ENCODE data around the gene FHOD3. TPM values are rescaled to one million over a fixed set of nuclear protein-coding genes. Genes with fewer than 3 reads are reported as not detected.

Gene FHOD3
- total RNA-seq, 1 experiment from 2014 or later: 5.0 TPM

DNA sequence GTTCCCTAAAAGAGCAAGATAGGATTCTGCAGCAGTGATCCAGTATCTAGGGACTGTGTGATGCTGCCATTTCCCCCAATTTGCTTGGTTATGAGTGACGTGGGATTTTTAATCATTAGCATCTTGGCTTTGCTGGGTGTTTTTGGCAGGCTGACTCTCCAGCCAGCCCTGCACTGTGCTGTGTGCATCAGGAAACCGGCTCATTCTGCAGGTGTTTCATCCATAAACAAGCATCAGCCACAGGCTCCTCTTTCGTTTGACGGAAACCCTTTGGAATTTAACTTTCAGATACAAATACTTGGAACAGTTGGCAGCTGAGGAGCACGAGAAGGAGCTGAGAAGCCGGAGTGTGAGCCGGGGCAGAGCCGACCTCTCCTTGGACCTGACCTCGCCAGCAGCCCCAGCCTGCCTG lies 395.4 kb downstream of the FHOD3 start:
- ChIA-PET POLR2A (no interaction called here), CTCF (interaction anchor here (0.5 to 1.1 kb wide), 3 partner anchors 137 to 481 kb away, joined by 3 to 4 read pairs (median 3); no protein-coding TSS in a partner anchor)
- no peaks in the 10 kb centered on the region for H3K27me3 Mint-ChIP-seq (ENCODE audit: insufficient read depth, unreplicated experiment)
- DNase-seq (ENCODE audit: unreplicated experiment): no peak
- peaks cover 3% of the 10 kb centered on the region for H3K4me1 Mint-ChIP-seq (ENCODE audit: insufficient read depth, unreplicated experiment)
- TF ChIP-seq, protein P1, sequence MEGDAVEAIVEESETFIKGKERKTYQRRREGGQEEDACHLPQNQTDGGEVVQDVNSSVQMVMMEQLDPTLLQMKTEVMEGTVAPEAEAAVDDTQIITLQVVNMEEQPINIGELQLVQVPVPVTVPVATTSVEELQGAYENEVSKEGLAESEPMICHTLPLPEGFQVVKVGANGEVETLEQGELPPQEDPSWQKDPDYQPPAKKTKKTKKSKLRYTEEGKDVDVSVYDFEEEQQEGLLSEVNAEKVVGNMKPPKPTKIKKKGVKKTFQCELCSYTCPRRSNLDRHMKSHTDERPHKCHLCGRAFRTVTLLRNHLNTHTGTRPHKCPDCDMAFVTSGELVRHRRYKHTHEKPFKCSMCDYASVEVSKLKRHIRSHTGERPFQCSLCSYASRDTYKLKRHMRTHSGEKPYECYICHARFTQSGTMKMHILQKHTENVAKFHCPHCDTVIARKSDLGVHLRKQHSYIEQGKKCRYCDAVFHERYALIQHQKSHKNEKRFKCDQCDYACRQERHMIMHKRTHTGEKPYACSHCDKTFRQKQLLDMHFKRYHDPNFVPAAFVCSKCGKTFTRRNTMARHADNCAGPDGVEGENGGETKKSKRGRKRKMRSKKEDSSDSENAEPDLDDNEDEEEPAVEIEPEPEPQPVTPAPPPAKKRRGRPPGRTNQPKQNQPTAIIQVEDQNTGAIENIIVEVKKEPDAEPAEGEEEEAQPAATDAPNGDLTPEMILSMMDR (IDR thresholded peaks at IDR 0.05; ENCODE audit: unreplicated experiment): no peak
- BruUV-seq (replicated peaks): no TSS peak
- no peak overlapping the region for H3K4me3 Mint-ChIP-seq (ENCODE audit: unreplicated experiment)
- no peak overlapping the region for H3K27ac Mint-ChIP-seq (ENCODE audit: low read depth, unreplicated experiment)
- intact Hi-C loops (cut with micrococcal nuclease): no loop called here
- no peaks in the 10 kb centered on the region for H3K36me3 Mint-ChIP-seq (ENCODE audit: insufficient read depth, unreplicated experiment)
- no peaks in the 10 kb centered on the region for H3K9me3 Mint-ChIP-seq (ENCODE audit: unreplicated experiment)

DNA sequence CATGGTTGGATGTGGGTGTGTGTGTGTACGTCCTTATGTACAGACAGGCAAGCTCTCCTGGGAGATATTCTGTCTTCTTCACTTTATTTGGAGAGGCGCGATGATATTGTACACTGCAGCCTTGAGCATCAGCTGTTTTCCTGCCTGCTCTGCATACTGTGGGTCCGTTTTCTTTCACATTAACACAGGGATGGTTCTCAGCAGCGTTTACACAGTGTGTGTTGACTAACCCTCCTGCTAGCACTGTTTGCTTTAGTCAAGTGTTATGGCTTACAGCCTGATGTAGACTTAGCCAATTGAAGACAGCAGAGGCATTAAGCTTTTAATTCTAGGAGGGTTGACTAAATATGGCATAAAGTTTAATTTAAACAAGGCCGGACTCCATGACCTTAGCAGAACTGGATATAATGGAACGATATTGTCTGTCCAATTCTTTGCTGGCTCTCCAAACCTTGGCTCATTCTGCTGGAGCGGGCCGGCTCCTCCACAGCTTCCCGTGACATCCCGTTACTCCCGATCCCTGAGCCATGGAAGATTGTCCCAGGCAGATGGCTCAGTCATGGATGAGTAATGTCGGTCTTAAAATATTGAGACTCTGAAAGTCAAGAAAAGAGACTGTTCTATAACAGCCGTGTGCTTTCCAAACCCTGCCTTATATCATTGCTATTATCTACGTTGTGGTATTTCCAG lies 396.6 kb downstream of the FHOD3 start:
- no peaks in the 10 kb centered on the region for H3K36me3 Mint-ChIP-seq (ENCODE audit: insufficient read depth, unreplicated experiment)
- intact Hi-C loops (cut with micrococcal nuclease): no loop called here
- H3K27me3 Mint-ChIP-seq (ENCODE audit: insufficient read depth, unreplicated experiment): no peaks in the 10 kb centered on the region
- POLR2A ChIA-PET: interaction anchor here (0.7 kb wide), 1 partner anchor 66 kb away, joined by 3 read pairs; no protein-coding TSS in a partner anchor
- H3K27ac Mint-ChIP-seq (ENCODE audit: low read depth, unreplicated experiment): no peak overlapping the region
- CTCF ChIA-PET: interaction anchor here (0.7 kb wide), 1 partner anchor 11 kb away, joined by 3 read pairs; no protein-coding TSS in a partner anchor
- H3K4me3 Mint-ChIP-seq (ENCODE audit: unreplicated experiment): no peak overlapping the region
- H3K9me3 Mint-ChIP-seq (ENCODE audit: unreplicated experiment): no peaks in the 10 kb centered on the region
- BruUV-seq (replicated peaks): no TSS peak
- H3K4me1 Mint-ChIP-seq (ENCODE audit: insufficient read depth, unreplicated experiment): peaks cover 8% of the 10 kb centered on the region
- no peak for DNase-seq (ENCODE audit: unreplicated experiment)
- TF ChIP-seq, protein P1 (IDR thresholded peaks at IDR 0.05; ENCODE audit: unreplicated experiment): no peak

DNA sequence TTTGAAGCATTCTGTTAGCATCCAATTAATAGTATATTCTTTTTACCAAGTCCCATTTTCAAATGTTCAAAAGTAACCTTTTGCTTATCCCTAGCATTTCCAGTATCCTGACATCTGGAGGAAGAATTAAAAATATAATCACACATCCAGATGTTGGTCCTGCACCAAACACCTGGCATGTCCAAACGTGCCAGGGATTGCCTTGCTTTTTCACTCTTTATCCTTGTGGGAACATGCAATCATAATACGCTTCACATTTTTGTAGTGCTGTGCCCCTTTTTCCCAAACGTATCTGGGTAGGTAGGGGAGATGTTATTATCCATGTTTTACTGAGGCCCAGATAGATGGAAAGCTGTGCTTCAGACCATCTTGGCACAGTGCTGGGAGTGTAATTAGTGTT lies 398.3 kb downstream of the FHOD3 start:
- Mint-ChIP-seq H3K4me3 (ENCODE audit: unreplicated experiment) (no peak overlapping the region), H3K4me1 (ENCODE audit: insufficient read depth, unreplicated experiment) (peaks cover 8% of the 10 kb centered on the region), H3K27me3 (ENCODE audit: insufficient read depth, unreplicated experiment) (no peaks in the 10 kb centered on the region), H3K36me3 (ENCODE audit: insufficient read depth, unreplicated experiment) (no peaks in the 10 kb centered on the region), H3K9me3 (ENCODE audit: unreplicated experiment) (no peaks in the 10 kb centered on the region), H3K27ac (ENCODE audit: low read depth, unreplicated experiment) (no peak overlapping the region)
- DNase-seq (ENCODE audit: unreplicated experiment): no peak
- no TSS peak for BruUV-seq (replicated peaks)
- CTCF ChIA-PET: interaction anchor here (0.8 kb wide), 1 partner anchor 21 kb away, joined by 6 read pairs; no protein-coding TSS in a partner anchor
- POLR2A ChIA-PET: interaction anchor here (1.0 kb wide), 1 partner anchor 24 kb away, joined by 3 read pairs; no protein-coding TSS in a partner anchor
- TF ChIP-seq, protein P1 (IDR thresholded peaks at IDR 0.05; ENCODE audit: unreplicated experiment): no peak
- intact Hi-C loops (cut with micrococcal nuclease): no loop called here

DNA sequence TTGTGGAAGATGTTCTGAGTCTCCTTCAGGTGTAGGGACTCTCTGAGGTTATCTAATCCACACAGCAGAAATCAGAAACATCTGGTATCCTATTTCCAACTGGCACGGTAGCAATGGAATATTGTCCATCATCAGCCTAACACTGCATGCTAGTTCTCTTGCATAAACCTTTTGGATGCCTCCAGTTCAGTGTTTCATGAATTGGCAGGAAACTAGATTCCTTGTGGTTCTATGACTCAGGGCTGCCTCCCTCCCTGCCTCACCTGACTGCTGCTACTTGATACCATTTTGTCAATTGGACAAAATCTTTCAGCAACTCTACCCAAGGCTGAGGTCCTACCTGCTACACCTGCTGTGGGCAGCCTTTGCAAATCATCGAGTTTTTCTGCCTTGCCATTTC lies 400.4 kb downstream of the FHOD3 start:
- H3K27ac Mint-ChIP-seq (ENCODE audit: low read depth, unreplicated experiment): peak overlapping the region; percentile 16
- H3K4me1 Mint-ChIP-seq (ENCODE audit: insufficient read depth, unreplicated experiment): peaks cover 8% of the 10 kb centered on the region
- peak; percentile 93 for DNase-seq (ENCODE audit: unreplicated experiment)
- BruUV-seq (replicated peaks): no TSS peak
- intact Hi-C loops (cut with micrococcal nuclease): no loop called here
- H3K27me3 Mint-ChIP-seq (ENCODE audit: insufficient read depth, unreplicated experiment): no peaks in the 10 kb centered on the region
- H3K36me3 Mint-ChIP-seq (ENCODE audit: insufficient read depth, unreplicated experiment): no peaks in the 10 kb centered on the region
- ChIA-PET CTCF (interaction anchor here (0.8 to 1.7 kb wide), 4 partner anchors 10 to 60 kb away, joined by 3 to 19 read pairs (median 8); no protein-coding TSS in a partner anchor), POLR2A (no interaction called here)
- TF ChIP-seq, protein P1 (IDR thresholded peaks at IDR 0.05; ENCODE audit: unreplicated experiment): no peak
- H3K9me3 Mint-ChIP-seq (ENCODE audit: unreplicated experiment): no peaks in the 10 kb centered on the region
- no peak overlapping the region for H3K4me3 Mint-ChIP-seq (ENCODE audit: unreplicated experiment)
